Measurements from ENCODE around the gene PDE12. TPM values are rescaled to one million over a fixed set of nuclear protein-coding genes. Genes with fewer than 3 reads are reported as not detected.

The PDE12 gene
- total and polyA plus RNA-seq, 2 of the 8 experiments (the other 6 are each of a cell fraction or from before 2014, with no cell fraction given) = 9.0 to 12.1 TPM

GRCh38 chr3:57555306-57555705 lies 768 bp upstream of the PDE12 start (continued):
- TF ChIP-seq, protein P1, sequence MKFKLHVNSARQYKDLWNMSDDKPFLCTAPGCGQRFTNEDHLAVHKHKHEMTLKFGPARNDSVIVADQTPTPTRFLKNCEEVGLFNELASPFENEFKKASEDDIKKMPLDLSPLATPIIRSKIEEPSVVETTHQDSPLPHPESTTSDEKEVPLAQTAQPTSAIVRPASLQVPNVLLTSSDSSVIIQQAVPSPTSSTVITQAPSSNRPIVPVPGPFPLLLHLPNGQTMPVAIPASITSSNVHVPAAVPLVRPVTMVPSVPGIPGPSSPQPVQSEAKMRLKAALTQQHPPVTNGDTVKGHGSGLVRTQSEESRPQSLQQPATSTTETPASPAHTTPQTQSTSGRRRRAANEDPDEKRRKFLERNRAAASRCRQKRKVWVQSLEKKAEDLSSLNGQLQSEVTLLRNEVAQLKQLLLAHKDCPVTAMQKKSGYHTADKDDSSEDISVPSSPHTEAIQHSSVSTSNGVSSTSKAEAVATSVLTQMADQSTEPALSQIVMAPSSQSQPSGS (IDR thresholded peaks at IDR 0.05; ENCODE audit: low read length) = no peak
- no peak for TF ChIP-seq POLR2A (IDR thresholded peaks at IDR 0.05; ENCODE audit: control extremely low read depth in 1 of 2, low read depth in 2 of 2, low read length in 2 of 2)
- TF ChIP-seq TBP (IDR thresholded peaks at IDR 0.05; ENCODE audit: low read depth, low read length) = no peak

Data from H1 (cell line).